Lower leg skin (tissue), 3 donors: Measurements from ENCODE around the gene GALM.

Experiments
- POLR2A ChIP-seq, 2 donors: fragments of 450-650 bp; IDR thresholded peaks; one replicate each; pipeline ENCODE4 v1.6.1; 2016 to 2017; ENCODE audit warnings: antibody characterized with exemption in 2 of 2, mild to moderate bottlenecking in 1 of 2, moderate library complexity in 1 of 2
- TF ChIP-seq, protein P1 (sequence below), 3 donors: fragments of 450-650 bp; IDR thresholded peaks; one replicate each; pipeline ENCODE4 v1.5.1; 2016; ENCODE audit warnings: antibody characterized with exemption in 3 of 3, mild to moderate bottlenecking in 3 of 3, moderate library complexity in 2 of 3

DNA sequence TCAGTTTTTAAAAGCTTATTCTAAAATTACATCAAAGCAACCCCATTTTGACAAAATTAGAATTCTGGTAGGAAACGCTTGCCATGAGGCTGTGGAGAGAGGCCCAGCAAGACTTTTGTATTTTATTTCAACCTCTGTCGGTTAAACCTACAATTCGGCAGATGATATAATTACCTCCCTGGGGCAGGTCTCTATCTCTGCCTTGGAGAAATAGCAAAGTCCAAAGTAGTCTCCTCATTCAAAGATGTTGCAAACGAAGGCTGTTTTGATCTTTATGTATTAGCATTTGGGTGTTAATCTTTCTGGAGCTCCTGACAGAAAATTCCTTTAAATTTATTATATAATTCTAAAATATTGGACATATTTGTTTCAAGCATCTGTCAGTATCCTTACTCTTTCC lies 35.6 kb downstream of the GALM start:
- TF ChIP-seq, protein P1, sequence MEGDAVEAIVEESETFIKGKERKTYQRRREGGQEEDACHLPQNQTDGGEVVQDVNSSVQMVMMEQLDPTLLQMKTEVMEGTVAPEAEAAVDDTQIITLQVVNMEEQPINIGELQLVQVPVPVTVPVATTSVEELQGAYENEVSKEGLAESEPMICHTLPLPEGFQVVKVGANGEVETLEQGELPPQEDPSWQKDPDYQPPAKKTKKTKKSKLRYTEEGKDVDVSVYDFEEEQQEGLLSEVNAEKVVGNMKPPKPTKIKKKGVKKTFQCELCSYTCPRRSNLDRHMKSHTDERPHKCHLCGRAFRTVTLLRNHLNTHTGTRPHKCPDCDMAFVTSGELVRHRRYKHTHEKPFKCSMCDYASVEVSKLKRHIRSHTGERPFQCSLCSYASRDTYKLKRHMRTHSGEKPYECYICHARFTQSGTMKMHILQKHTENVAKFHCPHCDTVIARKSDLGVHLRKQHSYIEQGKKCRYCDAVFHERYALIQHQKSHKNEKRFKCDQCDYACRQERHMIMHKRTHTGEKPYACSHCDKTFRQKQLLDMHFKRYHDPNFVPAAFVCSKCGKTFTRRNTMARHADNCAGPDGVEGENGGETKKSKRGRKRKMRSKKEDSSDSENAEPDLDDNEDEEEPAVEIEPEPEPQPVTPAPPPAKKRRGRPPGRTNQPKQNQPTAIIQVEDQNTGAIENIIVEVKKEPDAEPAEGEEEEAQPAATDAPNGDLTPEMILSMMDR (IDR thresholded peaks at IDR 0.05): no peak
- no peak for TF ChIP-seq POLR2A (IDR thresholded peaks at IDR 0.05)
